ENCODE data around the gene IP6K3.

Gene IP6K3

DNA sequence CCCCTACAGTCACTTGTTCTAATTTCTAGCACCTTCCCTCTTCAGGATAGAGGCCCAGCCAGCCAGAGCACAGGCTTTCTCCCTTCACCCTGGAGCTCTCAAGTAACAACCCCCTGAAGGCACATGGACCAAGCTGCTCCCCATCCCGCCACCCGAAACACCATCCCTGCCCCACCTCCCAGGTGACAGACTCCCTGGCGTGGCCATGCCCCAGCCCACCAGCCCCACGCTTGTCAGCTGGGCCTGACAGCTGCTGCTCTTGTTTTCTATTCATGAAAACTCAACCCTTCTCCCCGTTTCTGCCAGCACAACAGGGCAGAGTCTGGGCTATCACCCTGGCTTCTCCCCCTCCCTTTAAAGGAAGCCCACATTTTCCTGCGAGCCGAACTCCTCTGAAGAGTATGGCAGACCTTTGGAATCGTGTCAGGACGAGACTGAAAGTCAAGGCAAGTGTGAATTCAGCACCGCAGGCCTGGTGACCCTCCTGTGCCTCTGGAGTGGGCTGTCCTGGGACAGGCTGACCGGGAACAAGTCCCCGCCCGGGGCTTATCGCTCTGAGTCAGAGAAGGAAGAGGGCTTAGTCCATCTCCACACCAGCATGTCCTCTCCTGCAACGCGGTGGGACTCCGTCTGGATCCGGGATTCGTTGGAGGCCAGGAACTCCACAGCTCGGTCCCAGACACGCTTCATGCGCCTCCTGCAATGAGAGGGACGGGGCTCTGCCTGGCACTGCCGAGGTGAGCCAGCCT, 25.6 kb upstream of the IP6K3 start:
- TF ChIP-seq, protein P1, sequence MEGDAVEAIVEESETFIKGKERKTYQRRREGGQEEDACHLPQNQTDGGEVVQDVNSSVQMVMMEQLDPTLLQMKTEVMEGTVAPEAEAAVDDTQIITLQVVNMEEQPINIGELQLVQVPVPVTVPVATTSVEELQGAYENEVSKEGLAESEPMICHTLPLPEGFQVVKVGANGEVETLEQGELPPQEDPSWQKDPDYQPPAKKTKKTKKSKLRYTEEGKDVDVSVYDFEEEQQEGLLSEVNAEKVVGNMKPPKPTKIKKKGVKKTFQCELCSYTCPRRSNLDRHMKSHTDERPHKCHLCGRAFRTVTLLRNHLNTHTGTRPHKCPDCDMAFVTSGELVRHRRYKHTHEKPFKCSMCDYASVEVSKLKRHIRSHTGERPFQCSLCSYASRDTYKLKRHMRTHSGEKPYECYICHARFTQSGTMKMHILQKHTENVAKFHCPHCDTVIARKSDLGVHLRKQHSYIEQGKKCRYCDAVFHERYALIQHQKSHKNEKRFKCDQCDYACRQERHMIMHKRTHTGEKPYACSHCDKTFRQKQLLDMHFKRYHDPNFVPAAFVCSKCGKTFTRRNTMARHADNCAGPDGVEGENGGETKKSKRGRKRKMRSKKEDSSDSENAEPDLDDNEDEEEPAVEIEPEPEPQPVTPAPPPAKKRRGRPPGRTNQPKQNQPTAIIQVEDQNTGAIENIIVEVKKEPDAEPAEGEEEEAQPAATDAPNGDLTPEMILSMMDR (IDR thresholded peaks at IDR 0.05; ENCODE audit: low read depth, low read length): no peak
- in situ Hi-C loops (cut with HindIII; ENCODE audit: low sequenced_read_pairs): no loop called here
- H3K4me3 ChIP-seq (ENCODE audit: low read depth, low read length): no peak overlapping the region
- no peak for DNase-seq (ENCODE audit: low read depth, low spot score)

DNA sequence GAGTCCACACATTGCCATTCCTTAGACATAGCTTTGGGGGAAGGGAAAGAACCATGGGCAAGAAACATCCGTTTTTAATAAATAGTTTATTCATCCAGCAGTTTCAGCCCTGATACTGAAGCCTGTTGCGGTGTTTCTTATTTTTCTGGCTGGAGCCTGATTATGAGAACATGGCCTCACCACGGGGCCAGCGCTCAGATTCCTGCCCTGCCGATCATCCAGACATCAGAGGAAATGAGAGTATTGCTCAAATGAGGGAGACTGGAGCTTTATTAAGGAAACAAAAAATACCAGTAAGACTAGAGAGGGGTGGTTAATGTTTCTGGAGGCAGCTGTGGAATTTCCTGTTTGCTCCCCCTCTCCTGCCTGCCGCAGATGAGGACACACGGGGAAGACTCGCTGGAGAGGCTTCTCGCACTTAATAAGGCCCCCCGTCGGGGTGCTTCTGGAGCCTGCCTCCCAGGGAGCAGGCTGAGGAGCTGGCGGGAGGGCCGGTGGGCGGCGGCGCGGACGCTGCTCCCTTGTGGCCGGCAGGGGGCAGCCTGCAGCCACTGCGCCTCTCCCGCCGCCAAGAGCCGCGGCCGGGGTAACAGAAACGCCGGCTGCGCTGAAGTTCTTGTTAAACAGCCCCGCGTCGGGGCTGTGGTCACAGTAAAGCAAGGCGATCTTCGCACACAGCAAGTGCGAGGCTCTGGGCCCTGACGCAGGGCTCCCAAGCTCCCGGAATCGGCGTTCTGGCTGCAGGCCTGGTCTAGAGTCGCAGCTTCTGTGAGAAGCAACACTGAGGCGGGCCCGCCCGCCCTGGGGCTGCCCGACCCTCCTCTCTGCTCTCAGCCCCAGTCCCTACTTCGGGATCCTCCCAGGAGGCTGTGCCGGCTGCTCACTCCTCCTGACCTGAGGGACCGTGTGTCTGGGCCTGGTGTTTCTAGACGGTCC, 24.7 kb upstream of the IP6K3 start:
- TF ChIP-seq, protein P1 (IDR thresholded peaks at IDR 0.05; ENCODE audit: low read depth, low read length): peak; percentile 79
- in situ Hi-C loops (cut with HindIII; ENCODE audit: low sequenced_read_pairs): no loop called here
- no peak overlapping the region for H3K4me3 ChIP-seq (ENCODE audit: low read depth, low read length)
- DNase-seq (ENCODE audit: low read depth, low spot score): peak; percentile 98

DNA sequence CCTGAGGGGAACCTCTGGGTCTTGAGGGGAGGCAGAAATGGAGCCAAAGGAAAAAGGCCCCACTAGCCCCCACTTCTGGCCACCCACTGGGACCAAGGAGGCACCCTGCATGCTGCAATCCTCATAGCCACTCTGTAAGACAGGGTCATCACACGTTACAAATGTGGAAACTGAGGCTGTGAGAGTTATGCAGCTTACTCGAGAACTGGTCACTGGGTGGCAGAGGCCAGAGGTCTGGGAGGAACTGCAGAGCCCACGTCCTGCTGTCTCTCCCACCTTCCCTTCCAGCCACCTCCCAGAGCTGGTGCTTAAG, 24.1 kb upstream of the IP6K3 start:
- no peak overlapping the region for H3K4me3 ChIP-seq (ENCODE audit: low read depth, low read length)
- in situ Hi-C loops (cut with HindIII; ENCODE audit: low sequenced_read_pairs): no loop called here
- TF ChIP-seq, protein P1 (IDR thresholded peaks at IDR 0.05; ENCODE audit: low read depth, low read length): no peak
- no peak for DNase-seq (ENCODE audit: low read depth, low spot score)

DNA sequence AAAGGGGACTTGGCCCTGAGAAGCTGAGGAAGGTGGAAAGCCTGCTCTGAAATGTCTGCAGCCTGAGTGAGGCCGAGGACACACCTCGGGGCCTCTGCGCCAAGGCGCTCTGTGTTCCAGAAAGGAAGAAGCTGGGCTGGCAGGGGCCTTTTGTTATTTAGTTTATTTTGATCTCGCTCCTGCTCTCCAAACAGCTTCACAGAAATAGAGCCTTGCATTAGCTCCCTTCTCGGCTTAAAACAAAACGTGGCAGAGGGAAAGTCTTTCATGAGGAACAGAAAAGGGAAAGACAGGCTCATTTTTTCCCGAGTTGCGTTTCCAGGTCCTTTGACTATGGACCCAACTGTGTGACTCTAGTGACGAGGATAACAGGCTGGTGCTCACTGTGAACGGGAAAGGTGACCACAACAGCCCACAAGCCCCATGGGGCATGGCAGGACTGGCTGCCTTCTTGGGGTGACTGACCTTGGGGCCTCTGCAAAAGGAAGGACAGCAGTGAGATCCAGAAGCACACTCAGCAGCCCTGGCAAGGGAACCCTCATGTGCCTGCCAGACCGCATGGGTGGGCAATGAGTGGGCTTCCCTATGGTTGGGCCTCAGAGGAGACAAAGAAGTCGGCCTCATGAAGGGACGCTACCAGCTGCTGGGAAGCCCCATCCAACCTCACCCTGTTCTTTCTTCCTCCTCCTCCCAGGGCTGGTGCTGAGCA, 23.6 kb upstream of the IP6K3 start:
- TF ChIP-seq, protein P1 (IDR thresholded peaks at IDR 0.05; ENCODE audit: low read depth, low read length): no peak
- in situ Hi-C loops (cut with HindIII; ENCODE audit: low sequenced_read_pairs): no loop called here
- no peak overlapping the region for H3K4me3 ChIP-seq (ENCODE audit: low read depth, low read length)
- DNase-seq (ENCODE audit: low read depth, low spot score): no peak

DNA sequence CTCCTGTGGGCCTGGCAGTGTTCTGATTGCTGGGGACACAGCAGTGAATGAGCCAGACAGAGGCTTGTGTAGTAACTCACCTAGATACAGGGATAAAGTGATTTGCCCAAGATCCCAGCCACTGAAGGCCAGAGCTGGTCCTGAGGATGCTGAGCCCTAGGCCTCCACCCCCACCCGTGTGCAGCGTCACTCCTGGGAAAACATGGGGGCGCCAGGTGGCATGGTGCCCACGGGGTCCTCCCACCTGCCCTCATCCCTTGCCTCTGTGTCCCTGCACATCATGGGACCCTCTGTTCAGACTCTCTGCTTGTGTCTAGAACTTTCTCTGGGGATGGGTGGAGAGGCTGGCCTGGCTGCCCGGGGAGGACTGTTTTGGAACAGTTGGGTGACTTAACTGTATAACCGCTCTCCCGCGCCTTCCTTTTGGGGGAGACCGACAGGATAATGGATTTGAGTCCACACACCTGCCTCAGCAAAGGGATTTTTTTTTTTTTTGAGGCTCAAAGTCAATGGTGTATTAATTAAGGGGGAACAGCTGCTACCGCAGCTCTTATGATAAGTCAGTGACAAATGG, 22.6 kb upstream of the IP6K3 start:
- TF ChIP-seq, protein P1 (IDR thresholded peaks at IDR 0.05; ENCODE audit: low read depth, low read length): no peak
- H3K4me3 ChIP-seq (ENCODE audit: low read depth, low read length): no peak overlapping the region
- DNase-seq (ENCODE audit: low read depth, low spot score): no peak
- in situ Hi-C loops (cut with HindIII; ENCODE audit: low sequenced_read_pairs): no loop called here

DNA sequence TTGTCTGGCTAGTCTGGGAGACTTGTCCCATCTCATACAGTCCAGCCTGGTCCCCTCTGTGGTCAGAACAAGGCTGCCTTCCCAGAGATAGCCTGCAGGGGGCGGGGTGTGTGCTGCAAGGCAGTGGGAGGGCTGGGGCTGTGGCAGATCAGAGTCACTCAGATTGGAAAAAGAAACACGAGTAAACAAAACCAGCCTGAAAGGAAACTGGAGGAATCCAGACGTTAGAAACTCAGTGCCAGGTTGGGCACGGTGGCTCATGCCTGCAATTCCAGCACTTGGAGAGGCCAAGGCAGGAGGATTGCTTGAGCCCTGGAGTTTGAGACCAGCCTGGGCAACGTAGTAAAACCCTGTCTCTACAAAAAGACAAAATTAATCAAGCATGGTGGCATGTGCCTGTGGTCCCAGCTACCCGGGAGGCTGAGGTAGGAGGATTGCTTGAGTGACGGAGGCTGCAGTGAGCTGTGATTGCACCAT, 22.0 kb upstream of the IP6K3 start:
- H3K4me3 ChIP-seq (ENCODE audit: low read depth, low read length): no peak overlapping the region
- peak; percentile 73 for DNase-seq (ENCODE audit: low read depth, low spot score)
- TF ChIP-seq, protein P1 (IDR thresholded peaks at IDR 0.05; ENCODE audit: low read depth, low read length): peak; percentile 95
- in situ Hi-C loops (cut with HindIII; ENCODE audit: low sequenced_read_pairs): no loop called here
